SK-N-MC (cell line): ENCODE measurements around the gene HSPBAP1.
"Not testable (repeated sequence)": the region's sequence is repeated elsewhere in the genome, so short reads cannot be mapped to it uniquely, and the experiment has no call there.

Experiments
- DNase-seq: peaks from one replicate; pipeline ENCODE4 v3.0.0-alpha.2; 2011; ENCODE audit warnings: low read depth, low spot score
- H3K27ac ChIP-seq: fragments of 200-600 bp; sonication (generic); 2 replicates; pipeline ENCODE4 v1.5.1; 2016; ENCODE audit warnings: mixed run types
- H3K36me3 ChIP-seq: fragments of 200-600 bp; sonication (generic); 2 replicates; pipeline ENCODE4 v1.6.1; 2017; ENCODE audit warnings: antibody characterized with exemption, low read length, mixed read lengths; ENCODE audit not compliant: insufficient read depth
- H3K4me3 ChIP-seq: fragments of 200-600 bp; sonication (generic); 2 replicates; pipeline ENCODE4 v1.5.1; 2016
- H3K9ac ChIP-seq: fragments of 200-600 bp; sonication (generic); 2 replicates; pipeline ENCODE4 v1.8.0; 2017; ENCODE audit warnings: mixed run types, mixed read lengths; ENCODE audit not compliant: insufficient read length
- H3K9me3 ChIP-seq: fragments of 200-600 bp; sonication (generic); 2 replicates; pipeline ENCODE4 v1.6.1; 2017; ENCODE audit warnings: low read depth, mild to moderate bottlenecking, antibody characterized with exemption, low read length, moderate library complexity, mixed read lengths
- EZH2 ChIP-seq: fragments of 200-600 bp; sonication (generic); IDR thresholded peaks from one replicate; pipeline ENCODE4 v1.6.1; 2017; ENCODE audit warnings: antibody characterized with exemption
- FOXP2 ChIP-seq: optimal IDR thresholded peaks from 2 replicates; pipeline ENCODE3; 2011; ENCODE audit warnings: mild to moderate bottlenecking, moderate library complexity; ENCODE audit not compliant: insufficient read depth; ENCODE audit errors: extremely low read length, control extremely low read depth
- POLR2AphosphoS5 ChIP-seq: IDR thresholded peaks from 2 replicates; pipeline ENCODE4 v1.6.1; 2012; ENCODE audit warnings: mild to moderate bottlenecking, low read depth, low read length, borderline replicate concordance

HSPBAP1 gene

DNA sequence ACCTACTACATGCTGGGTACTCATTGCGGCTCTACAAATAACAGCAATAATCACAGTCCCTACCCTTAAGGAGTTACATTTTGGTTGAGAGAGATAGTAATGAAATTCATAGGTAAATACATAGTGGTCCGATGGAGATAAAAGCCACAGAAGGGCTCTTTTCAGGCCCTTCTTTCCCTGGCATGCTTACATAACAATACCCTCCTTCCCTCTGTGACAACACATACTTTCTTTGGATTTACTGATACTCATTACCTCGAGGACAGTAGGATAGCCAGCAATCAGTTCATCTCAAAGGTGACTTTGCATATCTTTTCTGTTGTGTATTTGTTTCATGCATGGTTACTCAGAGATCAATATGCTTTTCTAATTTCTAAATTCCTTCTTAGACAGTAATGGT is 54.5 kb downstream of the HSPBAP1 start:
- TF ChIP-seq FOXP2 (no peak), POLR2AphosphoS5 (no peak), EZH2 (no peak)
- no peak overlapping the region for H3K27ac ChIP-seq
- peaks cover 6% of the 10 kb centered on the region; the same call in 1 of the 2 replicates for H3K9me3 ChIP-seq
- H3K9ac ChIP-seq: no peak overlapping the region
- no peak overlapping the region for H3K4me3 ChIP-seq
- DNase-seq: no peak
- peaks cover 33% of the 10 kb centered on the region for H3K36me3 ChIP-seq

DNA sequence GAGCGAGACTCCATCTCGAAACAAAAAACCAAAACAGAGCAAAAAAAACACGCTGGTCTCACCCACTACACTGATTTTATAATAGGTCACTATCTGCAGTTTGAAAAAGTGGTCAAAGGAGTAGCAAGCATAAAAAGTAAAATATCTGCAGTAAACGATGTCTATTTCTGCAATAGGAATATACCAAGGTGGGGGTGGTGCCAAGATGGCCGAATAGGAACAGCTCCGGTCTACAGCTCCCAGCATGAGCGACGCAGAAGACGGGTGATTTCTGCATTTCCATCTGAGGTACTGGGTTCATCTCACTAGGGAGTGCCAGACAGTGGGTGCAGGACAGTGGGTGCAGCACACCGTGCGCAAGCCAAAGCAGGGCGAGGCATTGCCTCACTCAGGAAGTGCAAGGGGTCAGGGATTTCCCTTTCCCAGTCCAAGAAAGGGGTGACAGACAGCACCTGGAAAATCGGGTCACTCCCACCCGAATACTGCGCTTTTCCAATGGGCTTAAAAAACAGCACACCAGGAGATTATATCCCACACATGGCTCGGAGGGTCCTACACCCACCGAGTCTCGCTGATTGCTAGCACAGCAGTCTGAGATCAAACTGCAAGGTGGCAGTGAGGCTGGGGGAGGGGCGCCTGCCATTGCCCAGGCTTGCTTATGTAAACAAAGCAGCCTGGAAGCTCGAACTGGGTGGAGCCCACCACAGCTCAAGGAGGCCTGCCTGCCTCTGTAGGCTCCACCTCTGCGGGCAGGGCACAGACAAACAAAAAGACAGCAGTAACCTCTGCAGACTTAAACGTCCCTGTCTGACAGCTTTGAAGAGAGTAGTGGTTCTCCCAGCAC is 60.7 kb downstream of the HSPBAP1 start:
- not testable (repeated sequence) for H3K9me3 ChIP-seq, H3K36me3 ChIP-seq, H3K4me3 ChIP-seq, H3K9ac ChIP-seq, H3K27ac ChIP-seq, DNase-seq

DNA sequence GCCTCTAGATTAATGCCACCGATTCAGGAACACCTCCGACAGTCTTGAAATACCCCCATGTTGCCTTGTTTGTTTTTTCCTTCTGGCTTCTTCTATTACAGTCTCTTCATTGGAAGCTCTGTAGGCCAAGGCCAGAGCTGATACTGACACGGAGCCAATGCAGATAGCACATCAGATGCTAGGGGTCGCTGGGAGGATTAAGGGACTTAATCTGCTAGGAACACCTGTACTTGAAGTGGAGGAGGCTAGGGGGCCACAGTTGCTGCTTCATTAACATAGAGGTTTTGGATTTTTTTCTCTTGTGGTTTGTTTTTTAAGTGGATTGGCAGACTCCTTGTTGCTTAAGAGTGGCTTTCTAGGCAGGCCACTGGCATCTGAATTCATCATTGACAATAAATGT is 63.4 kb downstream of the HSPBAP1 start:
- Histone ChIP-seq H3K27ac (no peak overlapping the region), H3K9ac (no peak overlapping the region), H3K9me3 (no peaks in the 10 kb centered on the region), H3K36me3 (no peaks in the 10 kb centered on the region), H3K4me3 (no peak overlapping the region)
- DNase-seq: no peak
- TF ChIP-seq FOXP2 (no peak), POLR2AphosphoS5 (no peak), EZH2 (no peak)

- Histone ChIP-seq H3K9me3 (no peaks in the 10 kb centered on the region), H3K27ac (no peak overlapping the region), H3K4me3 (no peak overlapping the region), H3K9ac (no peak overlapping the region), H3K36me3 (no peaks in the 10 kb centered on the region)
- no peak for DNase-seq
- TF ChIP-seq FOXP2: no peak
- no peak for TF ChIP-seq EZH2
- no peak for TF ChIP-seq POLR2AphosphoS5
These were observed 64.7 kb downstream of the HSPBAP1 start for GRCh38 chr3:122728756-122729514.

GRCh38 chr3:122728186-122728585 is 65.4 kb downstream of the HSPBAP1 start:
- no peak overlapping the region for H3K27ac ChIP-seq

DNA sequence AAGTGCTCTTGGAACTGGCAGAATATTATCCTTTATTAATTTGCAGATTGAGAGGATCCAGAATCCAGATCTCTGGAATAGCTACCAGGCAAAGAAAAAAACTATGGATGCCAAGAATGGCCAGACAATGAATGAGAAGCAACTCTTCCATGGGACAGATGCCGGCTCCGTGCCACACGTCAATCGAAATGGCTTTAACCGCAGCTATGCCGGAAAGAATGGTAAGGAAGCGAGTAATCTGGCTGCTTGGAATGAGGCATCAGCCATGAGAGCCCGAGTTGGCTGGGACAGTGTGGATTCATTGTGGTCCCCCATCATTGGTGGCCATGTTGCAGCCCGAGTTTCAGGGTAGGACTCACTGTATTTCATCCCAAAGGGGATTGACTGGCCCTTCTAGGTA is 65.9 kb downstream of the HSPBAP1 start:
- TF ChIP-seq POLR2AphosphoS5 (no peak), EZH2 (no peak)
- no peak overlapping the region for H3K9ac ChIP-seq
- no peaks in the 10 kb centered on the region for H3K36me3 ChIP-seq
- H3K9me3 ChIP-seq: no peaks in the 10 kb centered on the region
- DNase-seq: no peak
- H3K4me3 ChIP-seq: no peak overlapping the region
- H3K27ac ChIP-seq: no peak overlapping the region

More at GRCh38 chr3:122728186-122728585, 65.4 kb downstream of the HSPBAP1 start:
- H3K9ac ChIP-seq: no peak overlapping the region
- TF ChIP-seq FOXP2 (no peak), EZH2 (no peak), POLR2AphosphoS5 (no peak)
- no peaks in the 10 kb centered on the region for H3K9me3 ChIP-seq
- no peak for DNase-seq
- no peaks in the 10 kb centered on the region for H3K36me3 ChIP-seq
- no peak overlapping the region for H3K4me3 ChIP-seq

DNA sequence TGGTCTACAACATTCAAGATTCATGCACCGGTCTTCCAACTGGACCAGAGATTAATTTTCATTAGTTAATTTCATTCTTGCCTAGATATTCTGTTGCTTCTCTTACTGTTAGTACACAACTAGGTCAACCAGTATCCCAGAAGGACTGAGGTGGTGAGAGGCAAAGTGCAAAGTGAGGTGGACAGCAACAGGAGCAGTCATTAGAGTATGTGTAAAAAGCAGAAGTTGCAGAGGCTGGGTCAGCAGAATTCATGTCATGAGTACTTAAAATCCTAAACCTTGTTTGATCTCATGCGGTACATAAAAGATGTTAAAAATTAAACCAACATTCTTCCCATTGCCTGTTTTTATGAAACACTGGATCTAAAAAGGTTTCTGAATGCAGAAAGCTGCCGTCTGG is 66.3 kb downstream of the HSPBAP1 start:
- DNase-seq: no peak
- Histone ChIP-seq H3K36me3 (no peaks in the 10 kb centered on the region), H3K4me3 (no peak overlapping the region), H3K9me3 (no peaks in the 10 kb centered on the region), H3K9ac (no peak overlapping the region), H3K27ac (no peak overlapping the region)
- TF ChIP-seq FOXP2: no peak
- TF ChIP-seq EZH2: no peak
- TF ChIP-seq POLR2AphosphoS5: no peak

DNA sequence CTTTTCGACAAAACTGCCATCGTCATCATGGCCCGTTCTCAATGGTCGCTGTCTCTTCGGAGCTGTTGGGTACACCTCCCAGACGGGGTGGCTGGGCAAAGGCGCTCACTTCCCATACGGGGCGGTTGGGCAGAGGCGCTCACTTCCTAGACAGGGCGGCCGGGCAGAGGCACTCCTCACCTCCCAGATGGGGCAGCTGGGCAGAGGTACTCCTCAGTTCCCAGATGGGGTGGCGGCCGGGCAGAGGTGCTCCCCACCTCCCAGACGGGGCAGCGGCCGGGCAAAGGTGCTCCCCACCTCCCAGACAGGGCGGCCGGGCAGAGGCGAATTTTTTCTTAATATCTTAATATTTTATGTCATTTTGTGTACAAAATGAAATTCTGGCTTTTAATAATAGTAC is 68.5 kb downstream of the HSPBAP1 start:
- Histone ChIP-seq H3K9ac (no peak overlapping the region), H3K9me3 (no peaks in the 10 kb centered on the region), H3K4me3 (no peak overlapping the region), H3K27ac (no peak overlapping the region), H3K36me3 (no peaks in the 10 kb centered on the region)
- DNase-seq: no peak
- TF ChIP-seq FOXP2 (no peak), POLR2AphosphoS5 (no peak), EZH2 (no peak)

GRCh38 chr3:122719273-122719921 is 74.2 kb downstream of the HSPBAP1 start:
- no peak for DNase-seq
- Histone ChIP-seq H3K4me3 (no peak overlapping the region), H3K9ac (no peak overlapping the region), H3K9me3 (no peaks in the 10 kb centered on the region), H3K36me3 (no peaks in the 10 kb centered on the region), H3K27ac (no peak overlapping the region)
- no peak for TF ChIP-seq EZH2
- no peak for TF ChIP-seq FOXP2
- no peak for TF ChIP-seq POLR2AphosphoS5
